Measurements from ENCODE around the gene RNF220.

The RNF220 gene

GRCh38 chr1:44594871-44595735, 190.0 kb downstream of the RNF220 start:
- peak; percentile 99 for TF ChIP-seq CTCF (conservative IDR thresholded peaks at IDR 0.05; ENCODE audit: low read depth, low read length)
- H3K4me3 ChIP-seq (ENCODE audit: low read depth, low read length) = no peak overlapping the region
- peak; percentile 62 for DNase-seq (ENCODE audit: low read depth)

- no peak overlapping the region for H3K4me3 ChIP-seq (ENCODE audit: low read depth, low read length)
- no peak for DNase-seq (ENCODE audit: low read depth)
- no peak for TF ChIP-seq CTCF (conservative IDR thresholded peaks at IDR 0.05; ENCODE audit: low read depth, low read length)
Measured at GRCh38 chr1:44596511-44596910, 191.5 kb downstream of the RNF220 start.

GRCh38 chr1:44598167-44598566, 193.1 kb downstream of the RNF220 start:
- TF ChIP-seq CTCF (conservative IDR thresholded peaks at IDR 0.05; ENCODE audit: low read depth, low read length) = no peak
- H3K4me3 ChIP-seq (ENCODE audit: low read depth, low read length) = no peak overlapping the region
- no peak for DNase-seq (ENCODE audit: low read depth)

GRCh38 chr1:44602634-44603628, 197.9 kb downstream of the RNF220 start:
- TF ChIP-seq CTCF (conservative IDR thresholded peaks at IDR 0.05; ENCODE audit: low read depth, low read length) = no peak
- no peak overlapping the region for H3K4me3 ChIP-seq (ENCODE audit: low read depth, low read length)
- no peak for DNase-seq (ENCODE audit: low read depth)

- no peak overlapping the region for H3K4me3 ChIP-seq (ENCODE audit: low read depth, low read length)
- no peak for TF ChIP-seq CTCF (conservative IDR thresholded peaks at IDR 0.05; ENCODE audit: low read depth, low read length)
- no peak for DNase-seq (ENCODE audit: low read depth)
Measured at GRCh38 chr1:44603718-44604117, 198.7 kb downstream of the RNF220 start.

- H3K4me3 ChIP-seq (ENCODE audit: low read depth, low read length) = no peak overlapping the region
- TF ChIP-seq CTCF (conservative IDR thresholded peaks at IDR 0.05; ENCODE audit: low read depth, low read length) = no peak
- no peak for DNase-seq (ENCODE audit: low read depth)
Measured at GRCh38 chr1:44604157-44604955, 199.3 kb downstream of the RNF220 start.

Data from choroid plexus epithelial cell (primary cell).